ENCODE measurements around the gene SNAPIN.

DNA sequence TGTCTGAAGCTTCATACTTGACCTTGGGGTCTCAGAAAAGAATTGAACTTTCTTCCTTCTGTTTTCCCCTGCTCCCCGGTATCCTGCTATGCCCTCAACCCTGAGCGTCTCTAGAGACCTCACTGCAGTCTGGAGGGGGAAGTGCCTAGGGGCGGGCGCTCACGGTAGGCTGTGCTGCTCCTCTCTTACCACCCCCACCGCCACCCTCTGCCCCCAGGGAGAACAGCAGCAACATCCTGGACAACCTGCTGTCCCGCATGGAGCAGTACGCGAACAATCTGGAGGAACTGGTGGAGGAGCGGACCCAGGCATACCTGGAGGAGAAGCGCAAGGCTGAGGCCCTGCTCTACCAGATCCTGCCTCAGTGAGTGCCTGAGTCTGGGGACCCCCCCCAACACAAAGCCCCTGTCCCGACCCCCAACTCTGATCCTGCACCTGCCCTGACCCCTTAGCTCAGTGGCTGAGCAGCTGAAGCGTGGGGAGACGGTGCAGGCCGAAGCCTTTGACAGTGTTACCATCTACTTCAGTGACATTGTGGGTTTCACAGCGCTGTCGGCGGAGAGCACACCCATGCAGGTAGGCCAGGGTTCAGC, 30.3 kb downstream of the SNAPIN start:
- TF ChIP-seq CTCF (IDR thresholded peaks at IDR 0.05) = no peak
- TF ChIP-seq POLR2A (IDR thresholded peaks at IDR 0.05) = no peak
- TF ChIP-seq EP300 (IDR thresholded peaks at IDR 0.05) = no peak
- TF ChIP-seq POLR2AphosphoS5 (IDR thresholded peaks at IDR 0.05) = no peak

All from gastroesophageal sphincter (tissue), 3 donors.